Mesothelial cell of epicardium (in vitro differentiated cells): ENCODE measurements around the gene ZNF620. TPM values are rescaled to one million over a fixed set of nuclear protein-coding genes. Genes with fewer than 3 reads are reported as not detected.

ENCODE experiments used
- DNase-seq, 2 experiments: peaks; one replicate each; pipeline ENCODE4 v3.0.0; 2021; ENCODE audit warnings: low spot score in 2 of 2; ENCODE audit not compliant: unreplicated experiment in 2 of 2
- H3K27ac Mint-ChIP-seq: 2 replicates; pipeline ENCODE4 v1.8.0; 2021; ENCODE audit warnings: mixed read lengths
- H3K27me3 Mint-ChIP-seq: 2 replicates; pipeline ENCODE4 v1.8.0; 2021; ENCODE audit warnings: low read depth, mixed read lengths
- H3K36me3 Mint-ChIP-seq: 2 replicates; pipeline ENCODE4 v1.8.0; 2021; ENCODE audit warnings: mixed read lengths
- H3K4me1 Mint-ChIP-seq: 2 replicates; pipeline ENCODE4 v1.8.0; 2021; ENCODE audit warnings: mixed read lengths
- H3K4me3 Mint-ChIP-seq: 2 replicates; pipeline ENCODE4 v1.8.0; 2021; ENCODE audit warnings: mild to moderate bottlenecking, moderate library complexity, mixed read lengths
- H3K9me3 Mint-ChIP-seq: 2 replicates; pipeline ENCODE4 v1.8.0; 2021; ENCODE audit warnings: mixed read lengths
- total RNA-seq: library from RNA; stranded (reverse); gene quantifications from 3 replicates; pipeline ENCODE4 v1.2.1, GENCODE V29; 2021
- TF ChIP-seq, protein P1 (sequence below): fragments of 200-600 bp; sonication (generic); IDR thresholded peaks from one replicate; pipeline ENCODE4 v1.5.0; 2021; ENCODE audit warnings: antibody characterized with exemption; ENCODE audit not compliant: unreplicated experiment

The ZNF620 gene
- total RNA-seq, 1 donor from 2014 or later = 16.7 TPM

DNA sequence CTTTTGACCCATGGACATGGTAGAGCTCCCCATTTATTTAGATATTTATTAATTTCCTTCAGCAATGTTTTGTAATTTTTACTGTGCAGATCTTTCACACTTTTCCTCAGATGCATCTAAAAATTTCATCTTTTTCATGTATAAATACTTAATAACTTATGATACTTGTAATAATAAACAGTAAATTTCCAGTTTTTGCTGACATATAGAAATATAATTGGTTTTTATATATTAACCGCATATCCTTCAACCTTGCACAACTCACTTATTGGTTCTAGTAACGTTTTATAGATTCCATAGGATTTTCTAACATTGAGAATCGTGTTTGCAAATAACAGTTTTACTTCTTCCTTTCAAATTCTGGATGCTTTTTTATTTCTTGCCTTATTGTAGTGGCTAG, 15.4 kb downstream of the ZNF620 start:
- H3K36me3 Mint-ChIP-seq = peaks cover 18% of the 10 kb centered on the region
- peaks cover 3% of the 10 kb centered on the region for H3K9me3 Mint-ChIP-seq
- H3K4me1 Mint-ChIP-seq = peaks cover 9% of the 10 kb centered on the region
- H3K4me3 Mint-ChIP-seq = no peak overlapping the region
- H3K27ac Mint-ChIP-seq = no peak overlapping the region
- TF ChIP-seq, protein P1, sequence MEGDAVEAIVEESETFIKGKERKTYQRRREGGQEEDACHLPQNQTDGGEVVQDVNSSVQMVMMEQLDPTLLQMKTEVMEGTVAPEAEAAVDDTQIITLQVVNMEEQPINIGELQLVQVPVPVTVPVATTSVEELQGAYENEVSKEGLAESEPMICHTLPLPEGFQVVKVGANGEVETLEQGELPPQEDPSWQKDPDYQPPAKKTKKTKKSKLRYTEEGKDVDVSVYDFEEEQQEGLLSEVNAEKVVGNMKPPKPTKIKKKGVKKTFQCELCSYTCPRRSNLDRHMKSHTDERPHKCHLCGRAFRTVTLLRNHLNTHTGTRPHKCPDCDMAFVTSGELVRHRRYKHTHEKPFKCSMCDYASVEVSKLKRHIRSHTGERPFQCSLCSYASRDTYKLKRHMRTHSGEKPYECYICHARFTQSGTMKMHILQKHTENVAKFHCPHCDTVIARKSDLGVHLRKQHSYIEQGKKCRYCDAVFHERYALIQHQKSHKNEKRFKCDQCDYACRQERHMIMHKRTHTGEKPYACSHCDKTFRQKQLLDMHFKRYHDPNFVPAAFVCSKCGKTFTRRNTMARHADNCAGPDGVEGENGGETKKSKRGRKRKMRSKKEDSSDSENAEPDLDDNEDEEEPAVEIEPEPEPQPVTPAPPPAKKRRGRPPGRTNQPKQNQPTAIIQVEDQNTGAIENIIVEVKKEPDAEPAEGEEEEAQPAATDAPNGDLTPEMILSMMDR = no peak
- no peak for DNase-seq
- H3K27me3 Mint-ChIP-seq = no peaks in the 10 kb centered on the region

DNA sequence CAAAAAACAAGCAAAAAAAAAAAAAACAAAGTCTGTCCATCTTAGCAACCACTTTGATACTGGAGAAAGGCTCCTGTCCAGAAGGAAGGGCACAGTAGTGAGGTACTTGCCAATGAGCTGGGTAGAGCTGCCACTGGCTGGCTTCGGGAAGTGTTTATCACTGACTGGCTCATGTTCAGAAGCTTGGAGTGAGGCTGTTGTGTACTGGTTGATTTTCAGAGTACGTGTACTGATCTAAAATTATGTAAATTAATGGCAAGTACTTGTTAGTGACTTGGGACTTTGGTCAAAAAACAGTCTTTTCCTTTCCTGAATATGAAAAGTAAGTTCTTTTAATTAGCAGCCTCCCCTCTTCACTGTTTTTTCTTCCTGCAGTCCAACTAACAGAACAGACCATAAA, 17.9 kb downstream of the ZNF620 start:
- Mint-ChIP-seq H3K4me3 (peak overlapping the region; percentile 87), H3K36me3 (peaks cover 21% of the 10 kb centered on the region), H3K4me1 (peaks cover 13% of the 10 kb centered on the region), H3K9me3 (peaks cover 2% of the 10 kb centered on the region), H3K27ac (peak overlapping the region; percentile 94), H3K27me3 (no peaks in the 10 kb centered on the region)
- no peak for DNase-seq
- TF ChIP-seq, protein P1 = no peak

DNA sequence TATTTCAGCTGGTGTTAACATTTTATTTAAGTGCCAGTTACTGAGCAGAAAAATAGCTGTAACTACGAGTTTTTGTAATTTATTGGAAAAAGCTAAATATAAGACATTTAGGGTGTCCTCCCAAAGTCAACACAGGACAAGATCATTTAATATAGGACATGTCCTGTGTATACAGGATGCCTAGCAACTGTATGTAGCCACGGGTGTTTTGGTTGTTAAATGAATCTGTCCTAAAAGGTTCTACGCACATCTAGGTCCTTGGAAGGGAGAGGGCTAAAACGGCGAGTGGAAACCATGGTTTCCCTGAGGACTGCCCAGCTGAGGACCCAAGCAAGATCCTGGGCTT, 18.4 kb downstream of the ZNF620 start:
- Mint-ChIP-seq H3K9me3 (no peaks in the 10 kb centered on the region), H3K27me3 (no peaks in the 10 kb centered on the region), H3K36me3 (peaks cover 21% of the 10 kb centered on the region), H3K27ac (peak overlapping the region; percentile 94), H3K4me3 (peak overlapping the region; percentile 87), H3K4me1 (peaks cover 13% of the 10 kb centered on the region)
- no peak for DNase-seq
- TF ChIP-seq, protein P1 = no peak

DNA sequence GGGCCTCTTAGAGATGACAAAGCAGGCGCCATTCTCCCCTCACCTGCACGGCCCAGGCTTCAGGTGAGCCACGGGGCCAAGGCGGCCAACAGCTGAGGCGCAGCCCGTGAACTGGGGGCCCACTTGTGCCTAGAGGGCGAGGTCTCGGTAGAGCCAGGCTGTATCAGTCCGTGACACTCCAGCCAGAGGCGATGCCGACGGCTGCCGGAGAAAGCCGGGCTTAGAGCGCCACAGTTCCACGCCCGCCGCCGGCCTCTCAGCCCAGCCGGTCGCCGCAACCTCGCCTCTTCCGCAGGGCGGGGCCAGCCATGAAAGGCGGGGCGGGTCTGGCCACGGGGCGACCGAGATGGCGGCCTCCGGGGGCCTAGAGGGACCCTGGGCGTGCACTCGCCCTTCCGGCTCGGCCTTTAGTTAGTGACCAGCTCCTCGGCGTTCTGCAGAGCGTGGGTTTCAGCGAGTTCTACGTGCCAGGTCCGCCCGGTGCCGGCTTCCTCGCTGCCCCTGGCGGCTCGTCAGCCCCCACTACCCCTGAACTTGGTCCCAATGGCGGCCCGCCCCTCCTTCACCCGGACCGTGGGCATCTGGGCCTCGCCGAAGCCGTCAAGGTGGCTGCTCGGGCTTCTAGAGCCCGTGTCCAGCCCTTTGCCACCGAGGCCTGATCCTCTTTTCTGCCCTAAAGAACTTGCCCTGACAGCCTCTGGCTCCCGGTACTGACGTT, 18.9 kb downstream of the ZNF620 start, which contains the start of gene ZNF621:
Gene ZNF621 (plus strand): TSS at position 393 of the 718 bp plus-strand sequence. CDS start 881 bp downstream, outside the sequence.
- no peaks in the 10 kb centered on the region for H3K27me3 Mint-ChIP-seq
- H3K27ac Mint-ChIP-seq = peak within 1 kb of the TSS; percentile 94
- TF ChIP-seq, protein P1 = no peak
- peaks cover 13% of the 10 kb centered on the region for H3K4me1 Mint-ChIP-seq
- H3K36me3 Mint-ChIP-seq = peaks cover 18% of the 10 kb centered on the region
- H3K4me3 Mint-ChIP-seq = peak within 1 kb of the TSS; percentile 87
- no peaks in the 10 kb centered on the region for H3K9me3 Mint-ChIP-seq
- peak; percentile 69 to 79 for DNase-seq

DNA sequence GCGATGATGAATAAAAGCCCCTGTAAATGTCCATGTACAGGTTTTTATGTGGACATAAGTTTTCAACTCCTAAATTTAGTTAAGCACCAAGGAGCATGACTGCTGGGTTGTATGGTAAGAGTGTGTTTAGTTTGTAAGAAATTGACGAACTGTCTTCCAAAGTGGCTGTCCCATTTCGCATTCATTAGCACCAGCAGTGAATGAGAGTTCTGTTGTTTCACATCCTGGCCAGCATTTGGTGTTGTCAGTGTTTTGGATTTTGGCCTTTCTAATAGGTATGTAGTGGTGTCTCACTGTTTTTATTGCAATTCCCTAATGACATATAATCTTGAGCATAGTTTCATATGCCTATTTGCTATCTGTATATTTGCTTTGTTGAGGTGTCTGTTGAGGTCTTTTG, 22.6 kb downstream of the ZNF620 start:
- H3K36me3 Mint-ChIP-seq = peaks cover 53% of the 10 kb centered on the region
- peaks cover 13% of the 10 kb centered on the region for H3K4me1 Mint-ChIP-seq
- no peak for DNase-seq
- no peak overlapping the region for H3K27ac Mint-ChIP-seq
- H3K4me3 Mint-ChIP-seq = no peak overlapping the region
- H3K9me3 Mint-ChIP-seq = peaks cover 11% of the 10 kb centered on the region
- TF ChIP-seq, protein P1 = no peak
- no peaks in the 10 kb centered on the region for H3K27me3 Mint-ChIP-seq
